Left ventricle myocardium inferior (tissue), 1 donor: ENCODE measurements around the gene BTG1. TPM values are rescaled to one million over a fixed set of nuclear protein-coding genes. Genes with fewer than 3 reads are reported as not detected.

ENCODE experiments used
- DNase-seq: peaks from one replicate; pipeline ENCODE4 v3.0.0-alpha.2; 2020
- H3K27ac ChIP-seq: fragments of 200-600 bp; replicated peaks from 2 replicates; pipeline ENCODE4 v1.8.0; 2021
- H3K27me3 ChIP-seq: fragments of 200-600 bp; 2 replicates; pipeline ENCODE4 v1.8.0; 2021; ENCODE audit warnings: low read depth
- H3K36me3 ChIP-seq: fragments of 200-600 bp; 2 replicates; pipeline ENCODE4 v1.8.0; 2021
- H3K4me1 ChIP-seq: fragments of 200-600 bp; 2 replicates; pipeline ENCODE4 v1.8.0; 2021
- H3K4me3 ChIP-seq: fragments of 200-600 bp; 2 replicates; pipeline ENCODE4 v1.8.0; 2021; ENCODE audit warnings: mild to moderate bottlenecking, moderate library complexity
- H3K9me3 ChIP-seq: fragments of 200-600 bp; replicated peaks from 2 replicates; pipeline ENCODE4 v1.8.0; 2021
- CTCF ChIP-seq: fragments of 200-600 bp; IDR thresholded peaks from 2 replicates; pipeline ENCODE4 v1.8.0; 2021; ENCODE audit warnings: antibody characterized with exemption, mild to moderate bottlenecking, borderline replicate concordance
- intact Hi-C: fragments of 100-400 bp; cut with micrococcal nuclease; formaldehyde crosslinking; loops from one replicate; pipeline ENCODE4 v1.11.0; 2022
- total RNA-seq: library from RNA; stranded (reverse); fragmentation: NEBNext Ultra II Directional; extraction: Animal tissue kit (Norgen Biotek cat#: 25700); gene quantifications from one replicate; pipeline ENCODE4 v1.2.1, GENCODE V29; 2021
- donor health status: DM: no; HTN: yes; CAD: no; lungs with severe emphysema.

BTG1 gene
- total RNA-seq, 1 donor from 2014 or later: 79.4 TPM

- no peak for TF ChIP-seq CTCF
- Histone ChIP-seq H3K36me3 (no peaks in the 10 kb centered on the region), H3K27me3 (no peaks in the 10 kb centered on the region), H3K4me1 (no peaks in the 10 kb centered on the region), H3K27ac (no peak overlapping the region), H3K4me3 (no peak overlapping the region), H3K9me3 (no peaks in the 10 kb centered on the region)
- intact Hi-C loops: no loop called here
- DNase-seq: no peak
These were observed 45.4 kb upstream of the BTG1 start for GRCh38 chr12:92191061-92191460.

- intact Hi-C loops: no loop called here
- no peak for TF ChIP-seq CTCF
- no peak overlapping the region for H3K4me3 ChIP-seq
These were observed 43.0 kb upstream of the BTG1 start for GRCh38 chr12:92188517-92189188.

GRCh38 chr12:92186038-92186470, 40.4 kb upstream of the BTG1 start:
- no peak for TF ChIP-seq CTCF
- no peak overlapping the region for H3K4me3 ChIP-seq
- intact Hi-C loops: no loop called here
- H3K36me3 ChIP-seq: no peaks in the 10 kb centered on the region
- peaks cover 7% of the 10 kb centered on the region for H3K9me3 ChIP-seq
- no peaks in the 10 kb centered on the region for H3K4me1 ChIP-seq
- DNase-seq: no peak
- no peak overlapping the region for H3K27ac ChIP-seq
- H3K27me3 ChIP-seq: no peaks in the 10 kb centered on the region

More at GRCh38 chr12:92188517-92189188, 43.0 kb upstream of the BTG1 start:
- Histone ChIP-seq H3K4me1 (no peaks in the 10 kb centered on the region), H3K36me3 (no peaks in the 10 kb centered on the region), H3K27ac (no peak overlapping the region), H3K9me3 (peaks cover 7% of the 10 kb centered on the region), H3K27me3 (no peaks in the 10 kb centered on the region)
- no peak for DNase-seq

- no peaks in the 10 kb centered on the region for H3K36me3 ChIP-seq
- H3K4me1 ChIP-seq: no peaks in the 10 kb centered on the region
- intact Hi-C loops: no loop called here
- peaks cover 7% of the 10 kb centered on the region for H3K9me3 ChIP-seq
- no peak overlapping the region for H3K4me3 ChIP-seq
- no peak for DNase-seq
- TF ChIP-seq CTCF: no peak
- H3K27ac ChIP-seq: no peak overlapping the region
- no peaks in the 10 kb centered on the region for H3K27me3 ChIP-seq
These were observed 39.4 kb upstream of the BTG1 start for GRCh38 chr12:92185052-92185451.

GRCh38 chr12:92183575-92183974, 37.9 kb upstream of the BTG1 start:
- DNase-seq: no peak
- H3K9me3 ChIP-seq: peaks cover 7% of the 10 kb centered on the region
- no peak for TF ChIP-seq CTCF
- no peak overlapping the region for H3K27ac ChIP-seq
- no peak overlapping the region for H3K4me3 ChIP-seq
- no peaks in the 10 kb centered on the region for H3K27me3 ChIP-seq
- intact Hi-C loops: no loop called here
- H3K36me3 ChIP-seq: no peaks in the 10 kb centered on the region
- H3K4me1 ChIP-seq: no peaks in the 10 kb centered on the region
